HEK293 (cell line): ENCODE data around the gene CARD11.
A peak's percentile ranks its signal among the peaks of the same experiment; 100 is the strongest.

Experiments used
- CTCF ChIA-PET: fragments of 350-600 bp; formaldehyde crosslinking; extraction: SDS; loops from one replicate; lab custom pipeline; 2021; ENCODE audit warnings: antibody characterized with exemption; lab: Yijun Ruan, JAX
- POLR2A ChIA-PET: fragments of 300-600 bp; formaldehyde crosslinking; extraction: SDS; loops from one replicate; lab custom pipeline; 2020; ENCODE audit warnings: antibody characterized with exemption, inconsistent platforms; lab: Yijun Ruan, JAX
- H3K27ac ChIP-seq: fragments of 200-500 bp; sonication (Bioruptor generic); 2 replicates; pipeline ENCODE4 v1.5.1; 2014; ENCODE audit warnings: low read depth, low read length, control low read depth, inconsistent platforms; ENCODE audit errors: extremely low read depth
- H3K36me3 ChIP-seq, 2 experiments: fragments of 200-500 bp in 1 of 2; sonication (Bioruptor generic) in 1 of 2; 1 replicate in 1 of 2; 2 replicates in 1 of 2; pipeline ENCODE4 v1.5.1; 2014 to 2017; ENCODE audit warnings: inconsistent platforms in 2 of 2, low read length in 2 of 2; ENCODE audit not compliant: control insufficient read depth in 2 of 2, insufficient read depth in 1 of 2
- H3K4me1 ChIP-seq: fragments of 200-500 bp; sonication (Bioruptor generic); 2 replicates; pipeline ENCODE4 v1.5.1; 2014; ENCODE audit warnings: mild to moderate bottlenecking, low read length, inconsistent platforms; ENCODE audit not compliant: control insufficient read depth, insufficient read depth
- H3K4me3 ChIP-seq: 2 replicates; pipeline ENCODE4 v1.5.1; 2011; ENCODE audit warnings: low read depth, mild to moderate bottlenecking, control low read depth, low read length, moderate library complexity
- H3K9me3 ChIP-seq: fragments of 200-500 bp; sonication (Bioruptor generic); 2 replicates; pipeline ENCODE4 v1.5.1; 2014; ENCODE audit warnings: low read depth, low read length, inconsistent platforms; ENCODE audit not compliant: control insufficient read depth, insufficient read depth
- ATF2 ChIP-seq: fragments of 450-650 bp; formaldehyde crosslinking; IDR thresholded peaks from 2 replicates; pipeline ENCODE4 v1.5.1; 2016; ENCODE audit warnings: missing biosample characterization, missing genetic modification characterization, low read depth
- BCL11A ChIP-seq: fragments of 450-650 bp; formaldehyde crosslinking; IDR thresholded peaks from 2 replicates; pipeline ENCODE4 v1.5.1; 2016; ENCODE audit warnings: low read depth, missing biosample characterization, missing genetic modification characterization
- HOXA7 ChIP-seq: sonication (generic); formaldehyde crosslinking; IDR thresholded peaks from 2 replicates; pipeline ENCODE4 v1.8.1; 2022; ENCODE audit warnings: missing genetic modification reagents, borderline replicate concordance
- MEIS1 ChIP-seq: sonication (generic); formaldehyde crosslinking; IDR thresholded peaks from 2 replicates; pipeline ENCODE4 v1.8.1; 2022; ENCODE audit warnings: missing genetic modification reagents, mild to moderate bottlenecking, borderline replicate concordance
- MZF1 ChIP-seq: fragments of 450-650 bp; formaldehyde crosslinking; IDR thresholded peaks from 2 replicates; pipeline ENCODE4 v1.5.1; 2017; ENCODE audit warnings: missing biosample characterization, missing genetic modification characterization, borderline replicate concordance
- PATZ1 ChIP-seq: fragments of 450-650 bp; formaldehyde crosslinking; IDR thresholded peaks from 2 replicates; pipeline ENCODE4 v1.5.1; 2016; ENCODE audit warnings: missing biosample characterization, missing genetic modification characterization
- ZBTB10 ChIP-seq: fragments of 450-650 bp; formaldehyde crosslinking; IDR thresholded peaks from 2 replicates; pipeline ENCODE4 v1.5.1; 2016; ENCODE audit warnings: missing biosample characterization, missing genetic modification characterization
- ZNF140 ChIP-seq: fragments of 450-650 bp; formaldehyde crosslinking; IDR thresholded peaks from 2 replicates; pipeline ENCODE4 v1.5.1; 2016; ENCODE audit warnings: missing biosample characterization, missing genetic modification characterization
- ZNF18 ChIP-seq: fragments of 450-650 bp; formaldehyde crosslinking; IDR thresholded peaks from 2 replicates; pipeline ENCODE4 v1.5.1; 2016; ENCODE audit warnings: missing biosample characterization, missing genetic modification characterization
- ZNF184 ChIP-seq: fragments of 450-650 bp; IDR thresholded peaks from 2 replicates; pipeline ENCODE4 v1.5.1; 2018; ENCODE audit warnings: missing biosample characterization, mild to moderate bottlenecking, missing genetic modification characterization
- ZNF404 ChIP-seq: fragments of 450-650 bp; formaldehyde crosslinking; IDR thresholded peaks from 2 replicates; pipeline ENCODE4 v1.5.1; 2017; ENCODE audit warnings: missing biosample characterization, missing genetic modification characterization
- ZNF426 ChIP-seq: fragments of 450-650 bp; formaldehyde crosslinking; IDR thresholded peaks from 2 replicates; pipeline ENCODE4 v1.5.1; 2017; ENCODE audit warnings: missing biosample characterization, missing genetic modification characterization, mild to moderate bottlenecking, inconsistent platforms, moderate library complexity
- ZSCAN18 ChIP-seq: fragments of 450-650 bp; formaldehyde crosslinking; IDR thresholded peaks from 2 replicates; pipeline ENCODE4 v1.5.1; 2016; ENCODE audit warnings: missing biosample characterization, missing genetic modification characterization

CARD11 gene

GRCh38 chr7:3043544-3044371 lies at the start of gene CARD11:
Gene CARD11 (minus strand): TSS chr7:3043867. CDS start chr7:2958506, 85,361 bp downstream.
- CTCF ChIA-PET, result interaction anchor here (1.4 kb wide), 1 partner anchor 47 kb away, joined by 3 read pairs; no protein-coding TSS in a partner anchor
- TF ChIP-seq ZNF426, result no peak
- TF ChIP-seq ZNF404 (tag by site-specific recombination), result no peak
- no peak for TF ChIP-seq ZSCAN18
- no peak for TF ChIP-seq ZNF140 (tag by site-specific recombination)
- TF ChIP-seq ZNF184 (tag by site-specific recombination), result no peak
- TF ChIP-seq HOXA7, result no peak
- no peak for TF ChIP-seq MEIS1 (CRISPR knock-in tag)
- TF ChIP-seq PATZ1 (tag by site-specific recombination), result no peak
- no peak for TF ChIP-seq MZF1 (tag by site-specific recombination)
- TF ChIP-seq ZNF18 (tag by site-specific recombination), result no peak
- TF ChIP-seq BCL11A, result no peak
- no peak for TF ChIP-seq ATF2 (tag by site-specific recombination)
- TF ChIP-seq, all 188 proteins: peak for 0
- Histone ChIP-seq H3K27ac (no peak within 1 kb of the TSS), H3K4me3 (peak within 1 kb of the TSS; percentile 39), H3K4me1 (no peaks in the 10 kb centered on the region), H3K36me3 (no peaks in the 10 kb centered on the region), H3K9me3 (no peaks in the 10 kb centered on the region)
- POLR2A ChIA-PET, result no interaction called here

- ChIA-PET CTCF (interaction anchor here (0.5 to 1.1 kb wide), 3 partner anchors 17 to 1279 kb away, joined by 3 to 5 read pairs (median 5); no protein-coding TSS in a partner anchor), POLR2A (interaction anchor here (0.6 kb wide), 1 partner anchor 280 kb away, joined by 3 read pairs; no protein-coding TSS in a partner anchor)
- no peaks in the 10 kb centered on the region for H3K4me1 ChIP-seq
- H3K36me3 ChIP-seq, result no peaks in the 10 kb centered on the region
- H3K4me3 ChIP-seq, result no peak overlapping the region
- H3K27ac ChIP-seq, result no peak overlapping the region
- no peaks in the 10 kb centered on the region for H3K9me3 ChIP-seq
- no peak for TF ChIP-seq ZBTB10 (tag by site-specific recombination)
These were observed 48.8 kb upstream of the CARD11 start for GRCh38 chr7:3092468-3092867.
